Mucosa of rectum (tissue), 2 donors: ENCODE data around the gene OTOR.

ENCODE experiments used
- H3K27ac ChIP-seq, 2 donors: one replicate each; pipeline ENCODE4 v1.7.0; 2013; ENCODE audit warnings: inconsistent platforms in 2 of 2, low read depth in 2 of 2, low read length in 2 of 2
- H3K27me3 ChIP-seq, 2 donors: one replicate each; pipeline ENCODE4 v1.7.0; 2013; ENCODE audit warnings: low read length in 2 of 2; ENCODE audit not compliant: control insufficient read depth in 2 of 2, insufficient read depth in 2 of 2
- H3K36me3 ChIP-seq, 2 donors: one replicate each; pipeline ENCODE4 v1.7.0; 2013; ENCODE audit warnings: low read length in 2 of 2; ENCODE audit not compliant: control insufficient read depth in 2 of 2, insufficient read depth in 2 of 2
- H3K4me1 ChIP-seq, 2 donors: one replicate each; pipeline ENCODE4 v1.7.0; 2013; ENCODE audit warnings: low read length in 2 of 2, mild to moderate bottlenecking in 1 of 2; ENCODE audit not compliant: control insufficient read depth in 2 of 2, insufficient read depth in 2 of 2
- H3K4me3 ChIP-seq, 2 donors: one replicate each; pipeline ENCODE4 v1.7.0; 2013; ENCODE audit warnings: low read length in 2 of 2
- H3K9ac ChIP-seq, 2 donors: one replicate each; pipeline ENCODE4 v1.7.0; 2013; ENCODE audit warnings: low read length in 2 of 2, low read depth in 1 of 2, mild to moderate bottlenecking in 1 of 2
- H3K9me3 ChIP-seq, 2 donors: one replicate each; pipeline ENCODE4 v1.7.0; 2013; ENCODE audit warnings: low read length in 2 of 2; ENCODE audit not compliant: control insufficient read depth in 2 of 2
- donor health status: healthy.
- donor health status: Normal muscosa, but diverticular disease.

The OTOR gene

GRCh38 chr20:16748308-16748900 lies at the start of gene OTOR:
TSS of gene OTOR (plus strand) at chr20:16748358. CDS start at chr20:16748402, 44 bp downstream.
- Histone ChIP-seq H3K27ac (no peak within 1 kb of the TSS), H3K9ac (no peak within 1 kb of the TSS), H3K36me3 (no peaks in the 10 kb centered on the region), H3K9me3 (no peaks in the 10 kb centered on the region), H3K4me3 (no peak within 1 kb of the TSS), H3K4me1 (no peaks in the 10 kb centered on the region), H3K27me3 (no peaks in the 10 kb centered on the region)

DNA sequence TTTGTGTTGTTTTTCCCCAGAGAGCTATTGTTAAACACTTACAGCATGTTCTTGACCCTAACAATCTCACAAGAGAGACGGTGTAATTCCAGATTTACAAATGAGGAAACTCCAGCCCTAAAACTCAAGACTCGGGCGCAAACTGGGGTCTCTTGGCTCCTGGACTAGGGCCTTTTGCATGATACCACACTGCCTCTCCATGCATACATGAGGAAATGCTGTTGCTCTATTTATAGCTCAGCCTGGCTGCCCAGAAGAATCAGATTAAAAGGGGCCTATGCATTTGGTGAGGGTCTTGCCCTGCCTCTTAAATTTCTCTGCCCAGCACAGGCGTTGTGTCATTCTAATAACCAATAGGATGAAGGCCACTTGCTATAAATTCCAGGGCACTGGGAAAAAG lies 48.9 kb upstream of the OTOR start:
- Histone ChIP-seq H3K36me3 (no peaks in the 10 kb centered on the region), H3K4me3 (no peak overlapping the region), H3K9me3 (no peaks in the 10 kb centered on the region), H3K4me1 (no peaks in the 10 kb centered on the region), H3K27ac (no peak overlapping the region), H3K9ac (no peak overlapping the region), H3K27me3 (peaks cover 0 to 4% of the 10 kb centered on the region in 2 donors)

DNA sequence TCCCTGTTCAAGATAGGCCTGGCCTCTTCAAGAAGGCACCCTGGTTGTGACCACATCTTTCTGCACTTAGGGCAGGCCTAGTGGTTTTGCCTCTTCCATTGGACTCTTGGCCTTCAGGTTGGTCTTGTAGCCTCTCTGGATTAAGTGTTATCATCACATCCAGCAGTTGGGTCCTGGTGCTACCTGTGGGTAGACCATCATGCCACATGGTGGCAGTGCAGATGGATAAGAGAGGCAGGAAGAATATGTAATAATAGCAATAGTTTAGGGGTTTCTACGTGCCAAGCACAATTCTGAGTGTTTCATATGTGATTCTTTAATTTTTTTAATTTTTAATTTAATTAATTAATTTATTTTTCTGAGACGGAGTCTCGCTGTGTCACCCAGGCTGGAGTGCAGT lies 46.9 kb upstream of the OTOR start:
- no peaks in the 10 kb centered on the region for H3K36me3 ChIP-seq
- H3K4me3 ChIP-seq = no peak overlapping the region
- H3K4me1 ChIP-seq = no peaks in the 10 kb centered on the region
- no peak overlapping the region for H3K9ac ChIP-seq
- peaks cover 0 to 2% of the 10 kb centered on the region in 2 donors for H3K9me3 ChIP-seq
- peaks cover 0 to 4% of the 10 kb centered on the region in 2 donors for H3K27me3 ChIP-seq
- no peak overlapping the region for H3K27ac ChIP-seq

- H3K9ac ChIP-seq = no peak overlapping the region
- H3K4me3 ChIP-seq = no peak overlapping the region
- no peaks in the 10 kb centered on the region for H3K36me3 ChIP-seq
- no peak overlapping the region for H3K27ac ChIP-seq
- H3K27me3 ChIP-seq = no peaks in the 10 kb centered on the region
- no peaks in the 10 kb centered on the region for H3K4me1 ChIP-seq
- H3K9me3 ChIP-seq = peaks cover 0 to 2% of the 10 kb centered on the region in 2 donors
These were observed 44.6 kb upstream of the OTOR start for GRCh38 chr20:16703570-16703969.

GRCh38 chr20:16707674-16708073 lies 40.5 kb upstream of the OTOR start:
- H3K9ac ChIP-seq = no peak overlapping the region
- peaks cover 0 to 2% of the 10 kb centered on the region in 2 donors for H3K9me3 ChIP-seq
- H3K27me3 ChIP-seq = peaks cover 3 to 5% of the 10 kb centered on the region in 2 donors
- no peaks in the 10 kb centered on the region for H3K4me1 ChIP-seq
- no peak overlapping the region for H3K4me3 ChIP-seq
- no peaks in the 10 kb centered on the region for H3K36me3 ChIP-seq
- H3K27ac ChIP-seq = no peak overlapping the region

GRCh38 chr20:16708602-16709001 lies 39.6 kb upstream of the OTOR start:
- H3K36me3 ChIP-seq = no peaks in the 10 kb centered on the region
- peaks cover 3 to 5% of the 10 kb centered on the region in 2 donors for H3K27me3 ChIP-seq
- H3K27ac ChIP-seq = no peak overlapping the region
- no peak overlapping the region for H3K9ac ChIP-seq
- H3K9me3 ChIP-seq = peaks cover 0 to 2% of the 10 kb centered on the region in 2 donors
- H3K4me3 ChIP-seq = no peak overlapping the region
- H3K4me1 ChIP-seq = no peaks in the 10 kb centered on the region

DNA sequence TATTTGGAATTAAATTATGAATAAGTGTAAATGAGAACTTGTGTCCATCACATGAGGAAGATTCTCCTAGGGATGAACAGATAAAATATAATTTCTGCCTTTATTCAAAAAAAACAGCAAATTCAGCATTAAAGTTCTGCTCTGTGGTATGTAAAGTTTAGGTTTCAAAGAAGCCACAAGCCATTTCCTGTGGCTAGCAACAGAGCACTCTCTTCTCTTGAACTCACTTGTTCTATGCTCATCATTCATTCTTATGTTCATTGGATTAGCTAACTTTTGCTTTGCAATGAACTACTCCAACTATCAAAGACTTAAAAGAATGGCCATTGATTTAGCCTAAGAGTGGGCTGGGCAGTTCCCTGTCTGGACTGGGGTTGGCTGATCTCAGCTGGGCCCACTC lies 39.1 kb upstream of the OTOR start:
- Histone ChIP-seq H3K36me3 (no peaks in the 10 kb centered on the region), H3K4me3 (no peak overlapping the region), H3K27ac (no peak overlapping the region), H3K27me3 (peaks cover 3 to 5% of the 10 kb centered on the region in 2 donors), H3K4me1 (no peaks in the 10 kb centered on the region), H3K9ac (no peak overlapping the region), H3K9me3 (peaks cover 0 to 2% of the 10 kb centered on the region in 2 donors)

GRCh38 chr20:16710781-16711180 lies 37.4 kb upstream of the OTOR start:
- Histone ChIP-seq H3K27me3 (peaks cover 3 to 11% of the 10 kb centered on the region in 2 donors), H3K27ac (no peak overlapping the region), H3K9me3 (peaks cover 0 to 2% of the 10 kb centered on the region in 2 donors), H3K9ac (no peak overlapping the region), H3K4me1 (no peaks in the 10 kb centered on the region), H3K4me3 (no peak overlapping the region), H3K36me3 (no peaks in the 10 kb centered on the region)

- Histone ChIP-seq H3K9me3 (no peaks in the 10 kb centered on the region), H3K27me3 (peaks cover 3 to 11% of the 10 kb centered on the region in 2 donors), H3K27ac (no peak overlapping the region), H3K4me3 (no peak overlapping the region), H3K9ac (no peak overlapping the region), H3K36me3 (no peaks in the 10 kb centered on the region), H3K4me1 (no peaks in the 10 kb centered on the region)
These were observed 36.4 kb upstream of the OTOR start for GRCh38 chr20:16711661-16712258.

GRCh38 chr20:16712511-16712947 lies 35.6 kb upstream of the OTOR start:
- Histone ChIP-seq H3K4me1 (no peaks in the 10 kb centered on the region), H3K27ac (no peak overlapping the region), H3K27me3 (peaks cover 3 to 11% of the 10 kb centered on the region in 2 donors), H3K9ac (no peak overlapping the region), H3K36me3 (no peaks in the 10 kb centered on the region), H3K9me3 (no peaks in the 10 kb centered on the region), H3K4me3 (no peak overlapping the region)
